GM19238 (cell line): ENCODE measurements around the gene TP63.

Experiments used
- DNase-seq: peaks from one replicate; pipeline ENCODE4 v3.0.0; 2011; ENCODE audit warnings: low spot score; ENCODE audit not compliant: insufficient read length

Gene TP63

DNA sequence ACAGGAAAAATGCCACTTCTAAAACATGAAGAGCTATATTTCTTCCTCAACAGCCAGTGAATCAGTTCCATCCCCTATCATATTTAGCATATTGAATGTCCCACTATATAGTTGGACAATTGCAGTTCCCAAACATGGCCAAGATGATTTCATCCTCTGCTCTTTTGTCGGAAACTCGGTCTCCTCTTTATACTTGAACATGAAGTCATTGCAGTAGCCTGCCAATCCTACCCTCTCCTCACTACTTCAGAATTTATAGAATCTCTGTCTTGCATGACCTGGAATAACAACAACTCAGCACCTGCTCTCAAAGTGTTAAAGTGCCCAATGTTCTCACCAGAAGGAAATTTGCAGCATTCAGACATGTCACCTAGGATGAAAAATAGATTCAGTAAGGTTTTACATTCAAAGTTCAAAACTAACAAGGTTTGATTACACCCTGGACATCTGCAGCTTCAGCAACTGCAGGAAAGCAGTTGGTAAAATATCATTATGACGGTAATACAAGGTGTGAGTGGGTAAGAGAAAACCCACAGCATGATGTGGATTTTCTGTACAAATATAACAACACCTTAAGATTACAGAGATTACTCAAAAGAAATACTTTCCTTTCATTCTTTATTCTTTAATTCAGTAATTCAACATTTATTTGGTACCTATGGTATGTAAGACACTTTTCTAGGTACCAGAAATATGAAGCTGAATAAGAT is 52.5 kb downstream of the TP63 start:
- no peak for DNase-seq

GRCh38 chr3:189684317-189684716 is 53.1 kb downstream of the TP63 start:
- no peak for DNase-seq

GRCh38 chr3:189685291-189685690 is 54.1 kb downstream of the TP63 start:
- no peak for DNase-seq

- DNase-seq, result no peak
Measured at GRCh38 chr3:189685860-189686259, 54.7 kb downstream of the TP63 start.

DNA sequence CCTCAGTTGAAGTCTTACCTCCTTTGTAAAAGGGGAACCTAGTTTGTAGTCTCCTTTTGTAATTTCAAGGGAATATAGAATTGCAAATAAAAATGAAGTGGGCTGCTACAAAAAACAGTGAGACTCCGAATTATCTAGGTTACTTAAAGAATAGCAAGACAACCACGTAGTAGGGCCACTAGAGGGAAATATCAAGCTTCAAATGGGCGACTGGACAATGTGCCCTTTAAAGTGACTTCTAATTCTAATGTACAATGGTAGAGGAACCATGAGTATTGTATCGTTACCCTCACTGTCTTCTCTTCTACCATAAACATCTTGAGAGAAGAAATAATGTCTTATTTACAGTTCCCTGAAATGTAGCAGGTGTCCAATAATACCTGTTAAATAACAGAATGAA is 56.3 kb downstream of the TP63 start:
- DNase-seq, result no peak

DNA sequence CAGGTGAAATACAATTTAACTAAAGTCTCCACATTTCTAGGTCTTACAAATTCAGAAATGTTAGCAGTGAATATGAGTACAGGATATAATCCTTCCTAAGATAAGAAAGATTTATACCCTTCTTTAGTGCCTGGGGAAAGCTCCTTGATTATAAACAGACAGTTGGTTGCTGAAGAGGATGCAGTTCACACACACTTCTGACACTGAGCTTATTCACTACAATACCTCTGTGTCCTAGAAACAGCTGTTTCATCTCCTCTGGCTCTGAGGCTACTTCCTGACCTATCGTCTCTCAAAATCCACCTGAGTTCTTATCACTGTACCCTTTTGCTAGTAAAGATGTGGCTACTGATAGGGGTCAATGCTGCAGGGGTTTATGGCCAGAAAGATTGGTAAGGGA is 57.1 kb downstream of the TP63 start:
- no peak for DNase-seq

DNA sequence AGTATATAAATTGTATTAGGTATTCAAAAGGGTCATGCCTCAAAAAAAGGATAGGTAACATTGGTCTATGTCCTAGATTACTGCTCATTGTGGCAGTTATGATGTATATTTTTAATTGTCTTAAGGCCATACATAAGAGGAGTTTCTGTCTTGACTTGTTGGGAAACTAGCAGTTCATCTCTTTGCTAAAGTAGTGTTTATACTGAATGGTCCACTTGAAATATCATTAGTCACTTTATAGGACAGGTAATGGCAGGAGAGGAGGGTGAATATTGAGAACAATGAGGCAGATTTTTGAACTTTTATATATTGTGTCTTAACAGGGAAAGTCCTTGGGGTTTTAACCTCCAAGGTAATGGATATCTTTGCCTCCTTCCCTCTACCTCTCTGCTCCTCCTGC is 58.4 kb downstream of the TP63 start:
- no peak for DNase-seq

DNA sequence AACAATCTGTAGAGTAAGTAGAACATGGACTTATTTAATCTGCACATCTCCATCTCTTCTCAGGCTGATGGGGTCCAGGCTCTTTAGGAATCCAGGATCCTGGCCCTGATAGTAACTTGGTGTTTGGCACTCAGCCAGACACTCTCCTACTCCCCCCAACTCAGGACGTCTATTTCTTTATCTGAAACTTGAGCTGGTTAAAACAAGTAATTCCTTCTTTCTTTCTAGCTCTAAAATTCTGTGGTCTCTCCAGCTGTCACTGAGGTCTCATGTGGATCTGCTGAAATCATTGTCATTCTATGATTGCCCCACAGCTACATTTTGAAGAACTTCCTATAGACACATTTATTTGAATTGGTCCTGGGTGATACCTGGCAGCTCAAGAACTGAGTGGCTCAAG is 59.0 kb downstream of the TP63 start:
- DNase-seq, result no peak

- no peak for DNase-seq
Measured at GRCh38 chr3:189690672-189691071, 59.5 kb downstream of the TP63 start.

DNA sequence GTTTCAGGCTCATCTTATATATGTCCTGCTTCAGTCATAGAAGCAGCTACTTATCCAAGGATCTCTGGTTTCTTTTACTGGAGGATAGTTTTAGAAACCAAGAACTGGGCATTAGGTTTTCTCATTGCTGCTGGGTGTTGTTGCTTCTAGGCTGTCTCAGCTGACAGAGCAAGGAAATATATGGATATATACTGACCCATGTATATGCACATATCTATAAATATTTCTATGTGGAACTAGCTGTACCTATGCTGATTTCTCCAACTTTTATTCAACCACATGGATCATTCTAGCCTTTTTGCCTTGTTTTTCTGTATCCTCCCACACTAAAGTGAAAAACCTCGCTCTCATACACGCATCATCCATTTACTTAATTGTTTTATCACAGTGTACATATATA is 64.2 kb downstream of the TP63 start:
- no peak for DNase-seq

- no peak for DNase-seq
Measured at GRCh38 chr3:189698811-189699210, 67.6 kb downstream of the TP63 start.

DNA sequence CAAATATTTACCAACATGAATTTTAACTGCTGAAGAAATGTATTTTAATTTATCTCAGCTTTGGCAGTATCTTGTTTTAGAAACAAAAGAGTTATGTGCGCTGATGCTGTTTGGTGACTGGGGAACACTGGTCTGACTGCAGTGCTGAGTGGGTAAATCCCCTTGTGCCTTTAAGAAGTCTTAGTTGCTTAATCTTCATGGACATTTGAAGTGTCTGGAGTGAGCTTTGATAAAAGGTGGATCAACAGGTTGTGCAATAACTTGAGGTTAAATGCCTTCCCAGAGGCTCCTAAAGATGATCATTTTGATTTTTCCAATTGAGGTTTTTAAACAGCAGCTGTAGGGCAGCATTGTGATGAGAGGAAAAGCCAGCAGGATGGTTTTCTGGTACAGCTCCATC is 68.7 kb downstream of the TP63 start:
- no peak for DNase-seq

DNA sequence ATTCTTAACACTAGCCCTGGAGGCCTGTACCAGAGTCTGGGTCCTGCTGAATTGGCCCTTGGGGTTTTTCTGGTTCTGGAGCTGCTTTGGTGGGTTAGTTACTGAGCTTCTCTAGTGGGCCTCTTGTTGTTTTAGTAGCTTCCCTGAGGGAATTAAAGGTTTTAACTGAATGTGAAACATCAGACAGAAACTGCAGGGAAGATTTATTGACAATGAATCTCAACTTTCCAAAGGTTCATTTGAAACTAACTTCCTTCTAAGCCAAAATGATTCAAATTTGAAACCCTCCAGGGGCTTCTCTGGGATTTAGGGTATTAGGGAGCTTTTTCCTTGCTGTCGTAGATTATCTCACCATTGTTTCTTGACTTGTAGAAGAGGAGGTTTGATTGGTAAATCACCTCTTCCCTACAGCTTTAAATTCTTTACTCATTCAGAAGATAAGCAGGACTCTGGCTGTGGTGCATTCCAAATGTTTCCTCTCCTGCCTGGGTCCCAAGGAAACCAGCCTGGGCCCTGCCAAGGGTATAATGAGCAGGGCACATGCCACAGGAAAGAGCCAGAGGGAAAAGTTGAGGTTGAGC is 71.0 kb downstream of the TP63 start:
- DNase-seq, result no peak

DNA sequence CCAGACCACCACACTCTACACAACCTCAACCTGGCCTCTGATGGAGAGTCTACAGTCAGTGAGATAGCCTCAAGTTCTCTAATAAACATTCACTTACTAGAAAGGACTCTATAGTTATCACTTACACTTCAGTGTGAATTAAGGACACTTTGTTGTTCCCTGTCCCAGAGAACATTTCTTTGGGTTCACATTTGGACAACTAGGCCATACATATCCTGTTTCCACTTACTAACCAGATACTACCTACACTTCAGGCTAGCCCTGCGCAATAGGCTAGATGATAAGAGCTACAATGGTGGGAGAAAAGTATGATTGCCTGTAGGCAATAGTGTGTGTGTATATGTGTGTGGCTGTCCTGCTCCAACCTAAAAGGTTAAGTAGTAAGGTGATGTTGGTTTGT is 72.7 kb downstream of the TP63 start:
- no peak for DNase-seq

GRCh38 chr3:189708375-189708774 is 77.2 kb downstream of the TP63 start:
- no peak for DNase-seq

- no peak for DNase-seq
Measured at GRCh38 chr3:189710620-189711402, 79.6 kb downstream of the TP63 start.

- no peak for DNase-seq
Measured at GRCh38 chr3:189712906-189713483, 81.8 kb downstream of the TP63 start.

DNA sequence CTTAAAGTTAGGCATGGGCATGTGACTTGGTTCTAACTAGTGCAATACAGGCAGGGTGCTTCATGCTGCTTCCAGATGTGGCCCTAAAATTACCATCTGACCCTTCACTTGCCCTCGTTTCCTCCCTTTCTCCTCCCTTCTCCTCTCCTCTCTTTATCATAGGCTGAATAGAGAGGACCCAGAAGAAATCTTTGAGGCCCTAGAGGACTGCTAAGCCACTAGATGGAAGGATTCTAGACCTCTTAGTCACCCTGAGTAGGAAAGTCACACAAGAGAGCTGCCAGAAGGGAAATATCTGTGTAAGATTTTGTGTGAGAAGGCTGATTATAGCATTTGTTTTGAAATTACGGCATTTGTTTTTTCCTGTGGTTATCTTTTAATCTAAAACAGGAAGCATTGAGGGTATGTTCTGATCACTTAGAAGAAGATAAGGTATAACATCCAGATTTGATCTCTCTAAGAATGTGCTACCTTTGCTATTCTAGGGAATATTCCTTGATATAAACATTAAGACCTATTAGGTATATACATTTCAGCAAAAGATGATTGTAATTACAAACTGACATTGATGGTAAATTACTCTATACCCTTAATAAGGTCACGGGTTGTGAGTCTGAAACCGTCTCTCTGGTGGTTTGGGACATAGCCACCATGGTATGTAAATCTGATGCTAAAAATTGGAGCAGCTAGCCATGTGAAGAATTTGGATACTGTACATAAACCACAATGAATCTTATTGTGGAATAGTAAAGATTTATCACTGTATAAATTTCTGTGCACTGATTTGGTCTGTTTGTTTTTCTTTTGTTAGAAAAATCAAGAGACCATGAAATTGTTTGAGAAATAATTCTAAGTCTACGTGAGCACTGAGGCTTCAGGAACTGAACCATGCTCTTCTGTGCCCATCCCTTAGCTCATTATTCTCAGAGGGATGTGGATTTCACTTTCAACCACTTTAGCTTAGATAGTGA is 84.1 kb downstream of the TP63 start:
- DNase-seq, result no peak

DNA sequence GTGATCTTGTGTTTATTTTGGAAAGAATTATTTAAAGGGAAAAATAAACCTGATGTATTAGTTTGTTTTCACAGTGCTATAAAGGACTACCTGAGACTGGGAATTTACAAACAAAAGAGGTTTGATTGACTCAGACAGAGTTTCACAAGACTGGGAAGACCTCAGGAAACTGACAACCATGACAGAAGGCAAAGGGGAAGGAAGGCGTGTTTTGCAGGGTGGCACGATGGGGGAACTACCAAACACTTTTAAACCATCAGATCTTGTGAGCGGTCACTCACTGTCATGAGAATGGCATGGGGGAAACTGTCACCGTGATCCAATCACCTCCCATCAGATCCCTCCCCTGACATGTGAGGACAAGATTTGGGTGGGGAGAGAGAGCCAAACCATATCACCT is 87.0 kb downstream of the TP63 start:
- no peak for DNase-seq

DNA sequence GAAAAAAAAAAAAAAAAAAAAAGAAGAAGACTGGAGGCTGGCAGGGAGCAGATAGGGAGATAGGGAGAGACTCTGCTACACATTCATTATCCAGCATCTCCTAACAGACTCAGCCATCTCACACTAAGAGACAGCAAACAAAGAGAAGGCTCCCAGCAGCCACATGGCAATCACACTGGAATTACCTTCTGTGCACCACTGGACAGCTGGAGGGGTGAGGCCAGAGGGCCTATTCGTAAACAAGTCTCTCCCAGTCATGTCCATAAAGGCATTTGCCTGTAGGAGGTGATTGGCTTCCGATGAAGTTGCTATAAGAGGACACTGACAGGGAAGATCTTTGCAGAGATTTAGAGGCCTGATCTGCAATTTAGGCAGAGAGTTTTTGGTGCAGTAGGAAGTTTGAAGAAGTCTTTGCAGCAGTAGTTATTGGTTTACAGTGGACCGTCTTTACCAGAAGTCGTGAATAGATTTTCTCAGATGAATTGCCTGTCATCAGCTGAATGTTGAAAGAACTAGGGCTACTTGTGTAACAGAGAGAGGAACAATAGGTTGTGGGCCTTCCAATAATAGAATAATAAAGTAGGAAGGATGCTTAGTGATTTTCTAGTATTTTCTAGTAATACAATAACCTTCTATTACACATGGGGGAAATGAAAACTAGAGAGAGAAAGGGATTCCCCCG is 89.7 kb downstream of the TP63 start:
- no peak for DNase-seq
